Epithelial cell of proximal tubule (primary cell): ENCODE measurements around the gene FSTL4. TPM values are rescaled to one million over a fixed set of nuclear protein-coding genes. Genes with fewer than 3 reads are reported as not detected.

ENCODE experiments used
- DNase-seq: peaks from one replicate; pipeline ENCODE4 v3.0.0-alpha.2; 2011; ENCODE audit warnings: low read depth
- H3K4me3 ChIP-seq: 2 replicates; pipeline ENCODE4 v1.5.1; 2011; ENCODE audit warnings: low read depth, mild to moderate bottlenecking, low read length
- total RNA-seq: library from RNA; depleted of rRNA; stranded (reverse); fragments of >200 nt; gene quantifications from 2 replicates; pipeline ENCODE4 v1.2.3, GENCODE V29; 2015
- TF ChIP-seq, protein P1 (sequence below): conservative IDR thresholded peaks from 2 replicates; pipeline ENCODE4 v1.5.1; 2012; ENCODE audit warnings: low read depth, mild to moderate bottlenecking, low read length

Gene FSTL4
- total RNA-seq, 1 donor from 2014 or later: not detected

DNA sequence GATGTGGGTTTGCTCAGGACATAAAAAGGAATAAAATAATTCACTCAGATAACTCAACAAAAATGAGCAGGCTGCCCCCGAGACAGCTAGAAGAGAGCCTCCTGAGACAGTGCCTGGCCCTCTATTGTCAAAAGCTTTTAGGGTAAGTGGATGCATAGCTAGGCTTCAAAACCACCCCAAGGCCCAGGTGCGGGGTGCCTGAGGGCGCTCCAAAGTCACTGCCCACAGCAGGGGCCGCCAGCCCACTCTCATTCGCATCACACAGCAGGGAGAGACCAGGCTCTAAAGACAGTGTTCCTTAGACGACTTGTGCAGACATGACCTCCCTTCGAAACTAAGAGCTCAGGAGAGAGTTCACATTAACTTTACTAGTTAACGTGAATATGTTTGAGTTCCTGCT, 271.5 kb downstream of the FSTL4 start:
- no peak for DNase-seq
- H3K4me3 ChIP-seq: no peak overlapping the region
- TF ChIP-seq, protein P1, sequence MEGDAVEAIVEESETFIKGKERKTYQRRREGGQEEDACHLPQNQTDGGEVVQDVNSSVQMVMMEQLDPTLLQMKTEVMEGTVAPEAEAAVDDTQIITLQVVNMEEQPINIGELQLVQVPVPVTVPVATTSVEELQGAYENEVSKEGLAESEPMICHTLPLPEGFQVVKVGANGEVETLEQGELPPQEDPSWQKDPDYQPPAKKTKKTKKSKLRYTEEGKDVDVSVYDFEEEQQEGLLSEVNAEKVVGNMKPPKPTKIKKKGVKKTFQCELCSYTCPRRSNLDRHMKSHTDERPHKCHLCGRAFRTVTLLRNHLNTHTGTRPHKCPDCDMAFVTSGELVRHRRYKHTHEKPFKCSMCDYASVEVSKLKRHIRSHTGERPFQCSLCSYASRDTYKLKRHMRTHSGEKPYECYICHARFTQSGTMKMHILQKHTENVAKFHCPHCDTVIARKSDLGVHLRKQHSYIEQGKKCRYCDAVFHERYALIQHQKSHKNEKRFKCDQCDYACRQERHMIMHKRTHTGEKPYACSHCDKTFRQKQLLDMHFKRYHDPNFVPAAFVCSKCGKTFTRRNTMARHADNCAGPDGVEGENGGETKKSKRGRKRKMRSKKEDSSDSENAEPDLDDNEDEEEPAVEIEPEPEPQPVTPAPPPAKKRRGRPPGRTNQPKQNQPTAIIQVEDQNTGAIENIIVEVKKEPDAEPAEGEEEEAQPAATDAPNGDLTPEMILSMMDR: no peak

DNA sequence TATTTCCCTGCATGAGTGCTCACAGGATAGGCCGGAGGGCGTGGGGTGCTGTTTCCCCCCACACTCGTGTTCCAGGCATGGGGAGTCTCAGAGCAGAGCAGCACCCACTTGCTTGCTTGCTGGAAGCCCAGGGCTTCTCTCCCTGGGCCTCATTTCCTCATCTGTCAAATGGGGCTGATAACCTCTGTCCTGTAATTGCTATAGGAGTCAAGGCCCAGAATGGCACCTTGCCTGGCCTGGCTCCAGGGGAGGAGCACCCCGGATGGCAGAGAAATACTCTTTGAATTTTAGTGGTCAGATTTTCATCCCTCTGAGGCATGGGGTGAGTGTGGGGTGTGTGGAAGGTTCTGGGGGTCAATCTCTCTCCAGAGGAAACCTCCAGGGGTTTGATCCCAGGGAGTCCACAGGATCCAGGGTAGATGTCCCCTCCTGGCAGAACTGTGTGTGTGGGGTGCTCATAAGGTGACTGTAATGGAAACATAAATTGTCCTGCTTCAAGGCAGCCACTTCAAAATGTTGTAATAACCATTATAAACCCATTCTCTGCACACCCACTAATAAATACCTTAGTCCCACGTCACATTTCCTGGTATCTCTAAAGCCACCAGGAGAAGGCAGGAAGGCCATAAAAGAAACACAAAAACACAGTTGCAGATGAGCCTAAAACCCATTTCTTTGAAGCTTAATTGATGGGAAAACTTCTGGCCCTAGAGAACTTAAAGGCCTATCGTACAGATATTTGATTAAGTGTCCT, 272.2 kb downstream of the FSTL4 start:
- DNase-seq: no peak

DNA sequence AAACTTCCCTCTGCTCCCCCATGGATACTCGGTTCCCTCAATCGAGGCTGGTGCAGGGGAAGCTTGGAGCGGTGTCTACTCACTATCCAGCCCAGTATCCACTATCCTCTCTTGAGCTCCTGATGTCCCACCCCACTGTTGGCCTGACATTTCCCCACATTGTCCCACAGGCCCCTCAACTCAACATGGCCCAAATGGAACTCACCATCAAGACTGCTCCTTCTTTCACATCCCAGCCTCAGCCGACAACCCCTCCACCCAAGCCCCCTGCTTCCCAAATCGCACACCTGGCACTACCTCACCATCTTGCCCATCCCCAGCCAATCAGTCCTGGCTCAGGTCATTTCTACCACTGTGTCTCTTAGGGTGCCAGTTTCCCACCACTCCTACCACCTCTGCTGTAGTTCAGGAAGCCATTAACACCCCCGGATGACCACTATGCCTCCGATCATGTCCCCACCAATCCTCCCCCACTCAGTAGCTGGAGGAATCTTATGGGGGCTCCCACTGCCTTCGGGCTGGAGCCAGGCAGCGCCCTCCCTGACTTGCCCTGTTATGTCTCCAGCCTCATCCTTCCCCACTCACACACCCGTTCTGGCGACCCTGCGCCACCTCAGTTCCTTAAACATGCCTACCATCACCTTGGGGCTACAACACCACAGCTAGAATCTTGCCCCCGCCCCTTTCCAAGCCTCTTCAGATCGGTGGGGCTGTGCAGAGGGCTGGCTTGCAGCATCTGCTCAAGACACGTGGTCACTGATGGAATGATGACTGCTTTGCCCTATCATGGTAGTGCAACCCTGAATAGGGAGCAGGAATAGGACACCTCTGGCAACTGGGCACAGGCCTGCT, 273.6 kb downstream of the FSTL4 start:
- no peak overlapping the region for H3K4me3 ChIP-seq
- TF ChIP-seq, protein P1: no peak
- DNase-seq: no peak

More for the DNA sequence above, 272.2 kb downstream of the FSTL4 start:
- TF ChIP-seq, protein P1: no peak
- no peak overlapping the region for H3K4me3 ChIP-seq

DNA sequence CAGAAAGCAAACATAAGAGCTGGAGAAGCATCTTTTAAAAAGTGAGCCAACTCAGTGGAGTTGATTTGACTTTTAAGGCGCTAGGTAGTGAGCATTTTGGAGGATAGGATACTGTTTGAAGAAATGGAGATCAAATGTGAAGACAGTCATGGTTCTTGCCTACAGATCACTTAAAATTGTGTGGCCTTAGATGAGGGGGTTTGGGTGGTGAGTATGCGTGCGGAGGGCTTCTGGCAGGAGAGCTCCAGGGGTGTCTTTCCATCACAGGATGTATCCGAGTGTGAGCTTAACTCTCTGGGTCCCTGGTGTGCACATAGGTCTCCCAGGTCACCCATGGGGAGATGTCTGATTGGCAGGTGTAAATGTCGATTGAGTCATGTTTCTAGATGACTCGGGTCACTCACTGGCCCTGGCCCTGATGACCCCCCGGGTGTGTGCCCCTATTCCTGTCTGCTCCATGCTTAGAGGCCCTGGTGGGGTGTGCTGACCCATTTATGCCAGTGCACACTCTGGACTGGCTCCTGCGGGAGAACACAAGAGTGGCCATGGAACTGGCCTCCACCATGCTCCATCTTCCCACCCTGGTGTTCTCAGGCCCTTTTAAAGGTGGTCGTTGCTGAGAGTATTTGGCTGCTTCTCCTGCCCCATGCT, 274.4 kb downstream of the FSTL4 start:
- no peak overlapping the region for H3K4me3 ChIP-seq
- no peak for DNase-seq
- TF ChIP-seq, protein P1: no peak

DNA sequence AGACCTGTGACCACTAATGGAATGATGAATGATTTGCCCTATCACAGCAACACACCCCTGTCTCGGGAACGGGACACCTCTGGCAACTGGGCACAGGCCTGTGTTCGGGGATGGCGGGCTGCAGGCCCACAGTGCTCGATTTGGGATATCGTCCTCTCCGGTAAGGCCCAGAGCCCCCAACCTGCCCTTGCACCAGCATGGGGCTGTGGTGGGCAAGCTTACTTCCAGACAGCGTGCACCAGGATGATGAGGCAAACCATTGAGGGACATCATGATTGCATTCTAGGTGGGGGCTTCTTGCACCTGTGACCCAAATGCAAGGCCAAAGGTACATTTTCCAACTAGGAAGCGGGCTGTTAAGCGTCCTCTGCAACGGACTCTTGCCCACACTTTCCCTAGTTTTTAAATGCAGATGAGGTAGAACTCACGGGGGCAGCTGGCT, 275.4 kb downstream of the FSTL4 start:
- TF ChIP-seq, protein P1: no peak
- H3K4me3 ChIP-seq: no peak overlapping the region
- no peak for DNase-seq

DNA sequence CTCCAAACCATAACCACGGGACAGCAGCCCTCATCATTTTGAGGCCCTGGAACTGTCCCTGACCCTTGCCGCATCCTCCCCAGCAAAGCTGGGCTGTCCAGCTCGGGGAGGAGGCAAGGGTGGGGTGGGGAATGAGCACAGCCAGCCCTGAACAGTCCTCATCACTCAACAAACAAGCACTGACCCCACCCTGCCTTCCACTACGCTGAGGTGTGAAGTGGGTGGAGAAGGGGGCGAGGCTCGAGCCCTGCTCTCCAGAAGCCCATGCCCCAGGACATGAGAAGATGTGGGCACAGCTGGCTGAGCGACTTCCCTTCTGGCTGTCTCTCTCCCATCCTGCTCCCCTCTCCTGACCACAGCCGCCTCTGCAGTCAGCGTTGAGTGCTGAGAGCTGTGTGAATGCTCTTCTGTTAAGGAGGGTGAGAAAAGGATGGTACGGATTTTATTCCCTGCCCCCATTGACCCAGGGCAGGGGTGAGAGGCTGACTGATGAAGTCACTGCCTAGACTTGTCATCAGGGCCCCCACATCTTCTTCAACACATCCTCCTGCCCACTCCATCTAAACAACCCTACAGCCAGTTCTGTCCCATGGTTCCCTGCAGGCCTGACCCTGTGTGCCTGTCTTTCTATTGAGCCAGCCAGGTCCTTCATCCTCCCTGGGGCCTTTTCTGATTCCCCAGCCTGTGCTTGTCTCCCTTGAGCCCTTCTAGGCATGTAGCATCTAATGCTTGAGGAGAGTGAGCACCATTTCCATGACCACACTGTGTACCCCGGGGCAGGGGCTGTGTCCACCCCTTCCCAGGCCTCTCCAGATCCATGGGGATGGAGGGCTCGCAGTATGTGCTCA, 276.0 kb downstream of the FSTL4 start:
- no peak for DNase-seq
- TF ChIP-seq, protein P1: no peak

More for the DNA sequence above, 276.0 kb downstream of the FSTL4 start:
- H3K4me3 ChIP-seq: no peak overlapping the region
